ENCODE results near the gene AHR.
"Not testable (repeated sequence)": the region's sequence is repeated elsewhere in the genome, so short reads cannot be mapped to it uniquely, and the experiment has no call there.

Gene AHR

GRCh38 chr7:17394563-17394962, 96.1 kb downstream of the AHR start:
- H3K4me1 ChIP-seq (ENCODE audit: control insufficient read depth, insufficient read depth, low read length); H3K36me3 ChIP-seq (ENCODE audit: control insufficient read depth in 2 of 2, insufficient read depth in 1 of 2, low read length in 2 of 2); POLR2A ChIA-PET; H3K9me3 ChIP-seq (ENCODE audit: control insufficient read depth, insufficient read depth, low read depth, low read length); H3K4me3 ChIP-seq (ENCODE audit: low read depth, low read length); H3K27ac ChIP-seq (ENCODE audit: extremely low read depth, low read depth, low read length): not testable (repeated sequence)
- peak; percentile 92 for TF ChIP-seq ZNF585B (tag by site-specific recombination; IDR thresholded peaks at IDR 0.05)
- TF ChIP-seq ZNF510 (tag by site-specific recombination; IDR thresholded peaks at IDR 0.05; ENCODE audit: insufficient replicate concordance), result peak; percentile 66
- peak; percentile 72; the same call in 1 of the 2 replicates for TF ChIP-seq TRIM28 (IDR thresholded peaks at IDR 0.05; ENCODE audit: borderline replicate concordance, low read length)
- peak; percentile 55 for TF ChIP-seq SETDB1 (IDR thresholded peaks at IDR 0.05; ENCODE audit: insufficient read length, low read length)
- CTCF ChIA-PET, result interaction anchor here (0.6 kb wide), 1 partner anchor 592 kb away, joined by 3 read pairs; no protein-coding TSS in a partner anchor
